HepG2 (cell line): ENCODE results near the gene SYDE2. TPM values are rescaled to one million over a fixed set of nuclear protein-coding genes. Genes with fewer than 3 reads are reported as not detected.

Experiments
- CEBPB ChIP-seq: IDR thresholded peaks from 2 replicates; pipeline ENCODE4 v1.6.1; 2011; ENCODE audit warnings: low read depth, low read length, improper control_type of control experiment, borderline replicate concordance
- DR1 ChIP-seq: sonication (generic); formaldehyde crosslinking; IDR thresholded peaks from 2 replicates; pipeline ENCODE4 v1.8.0; 2021; ENCODE audit warnings: mild to moderate bottlenecking, missing genetic modification reagents, inconsistent platforms
- HOXA9 ChIP-seq: sonication (generic); formaldehyde crosslinking; IDR thresholded peaks from 2 replicates; pipeline ENCODE4 v1.8.1; 2022; ENCODE audit warnings: missing genetic modification reagents, mild to moderate bottlenecking, moderate library complexity, borderline replicate concordance
- MAFK ChIP-seq, 2 experiments: IDR thresholded peaks in 1 of 2; conservative IDR thresholded peaks in 1 of 2; 2 replicates each; pipeline ENCODE4 v1.6.1; 2011; ENCODE audit warnings: improper control_type of control experiment in 2 of 2, low read length in 2 of 2
- MLLT10 ChIP-seq: sonication (generic); formaldehyde crosslinking; IDR thresholded peaks from 2 replicates; pipeline ENCODE4 v1.4.0; 2020; ENCODE audit warnings: missing genetic modification reagents
- POLR2A ChIP-seq, 2 experiments: IDR thresholded peaks; 2 replicates each; pipeline ENCODE4 v1.6.1; 2011; ENCODE audit warnings: low read depth in 2 of 2, low read length in 2 of 2, mild to moderate bottlenecking in 1 of 2, moderate library complexity in 1 of 2; ENCODE audit not compliant: insufficient read depth in 1 of 2
- PRDM4 ChIP-seq: sonication (generic); formaldehyde crosslinking; IDR thresholded peaks from 2 replicates; pipeline ENCODE4 v1.9.0; 2021; ENCODE audit warnings: missing genetic modification reagents, borderline replicate concordance
- RERE ChIP-seq: IDR thresholded peaks from 2 replicates; pipeline ENCODE4 v1.6.1; 2016; ENCODE audit warnings: low read depth, missing genetic modification reagents, missing compliant biosample characterization
- SRSF4 ChIP-seq: fragments of 200-400 bp; formaldehyde crosslinking; IDR thresholded peaks from one replicate; pipeline ENCODE4 v1.6.1; 2018; ENCODE audit warnings: mild to moderate bottlenecking, low read depth, low read length, moderate library complexity; ENCODE audit not compliant: poor library complexity, severe bottlenecking
- TBL1XR1 ChIP-seq: fragments of 150-350 bp; IDR thresholded peaks from 2 replicates; pipeline ENCODE4 v1.6.1; 2014; ENCODE audit warnings: borderline replicate concordance, low read length; ENCODE audit not compliant: partially characterized antibody
- TEAD3 ChIP-seq: optimal IDR thresholded peaks from 2 replicates; pipeline ENCODE3; 2016; ENCODE audit warnings: borderline replicate concordance
- TRIM22 ChIP-seq: fragments of 450-650 bp; IDR thresholded peaks from 2 replicates; pipeline ENCODE4 v1.6.1; 2017
- XBP1 ChIP-seq: sonication (generic); formaldehyde crosslinking; IDR thresholded peaks from 2 replicates; pipeline ENCODE4 v1.5.0; 2020; ENCODE audit warnings: missing genetic modification reagents
- ZNF263 ChIP-seq: sonication (generic); formaldehyde crosslinking; IDR thresholded peaks from 2 replicates; pipeline ENCODE4 v1.4.0; 2020; ENCODE audit warnings: missing genetic modification reagents
- ZNF446 ChIP-seq: sonication (generic); formaldehyde crosslinking; IDR thresholded peaks from 2 replicates; pipeline ENCODE4 v1.5.0; 2020; ENCODE audit warnings: mild to moderate bottlenecking, missing genetic modification reagents
- ZNF552 ChIP-seq: sonication (generic); formaldehyde crosslinking; IDR thresholded peaks from 2 replicates; pipeline ENCODE4 v1.9.0; 2022; ENCODE audit warnings: missing genetic modification reagents, mild to moderate bottlenecking, borderline replicate concordance
- ZNF572 ChIP-seq: sonication (generic); formaldehyde crosslinking; IDR thresholded peaks from 2 replicates; pipeline ENCODE4 v1.5.1; 2020; ENCODE audit warnings: mild to moderate bottlenecking, missing genetic modification reagents
- ZNF891 ChIP-seq: sonication (generic); formaldehyde crosslinking; IDR thresholded peaks from 2 replicates; pipeline ENCODE4 v1.5.0; 2020; ENCODE audit warnings: mild to moderate bottlenecking, missing genetic modification reagents
- polyA plus RNA-seq, 8 experiments: library from polyadenylated mRNA; depleted of rRNA in 3 of 8; stranded (reverse) in 7 of 8; unstranded in 1 of 8; fragments of >200 nt; fragmentation: Illumina TruSeq in 4 of 8; extraction: Trizol in 4 of 8; gene quantifications; 2 replicates each; pipeline versions ENCODE4 v1.2.1 to v1.2.3, GENCODE V29; 2011 to 2016; ENCODE audit warnings: low read depth in 4 of 8, missing spikeins in 1 of 8, mixed read lengths in 1 of 8; ENCODE audit not compliant: insufficient read depth in 1 of 8
- total RNA-seq, 5 experiments: library from RNA; depleted of rRNA; stranded (reverse); fragments of >200 nt; fragmentation: Illumina TruSeq; extraction: Trizol; gene quantifications; 2 replicates each; pipeline ENCODE4 v1.2.3, GENCODE V29; 2016; ENCODE audit warnings: low read depth in 1 of 5
- TF ChIP-seq, protein P1 (sequence below): sonication (generic); formaldehyde crosslinking; IDR thresholded peaks from 2 replicates; pipeline ENCODE4 v1.9.0; 2021; ENCODE audit warnings: missing genetic modification reagents, mild to moderate bottlenecking, borderline replicate concordance

Gene SYDE2
- total and polyA plus RNA-seq, 2 of the 13 experiments (the other 11 are each of a cell fraction or from before 2014, with no cell fraction given), result 1.8 to 5.3 TPM

GRCh38 chr1:85200463-85201339 is at the start of gene SYDE2 (continued):
- TF ChIP-seq ZNF891 (CRISPR knock-in tag), result no peak
- no peak for TF ChIP-seq ZNF572
- peak; percentile 13 for TF ChIP-seq TEAD3 (CRISPR knock-in tag)
- TF ChIP-seq DR1 (CRISPR knock-in tag), result no peak
- TF ChIP-seq, protein P1, sequence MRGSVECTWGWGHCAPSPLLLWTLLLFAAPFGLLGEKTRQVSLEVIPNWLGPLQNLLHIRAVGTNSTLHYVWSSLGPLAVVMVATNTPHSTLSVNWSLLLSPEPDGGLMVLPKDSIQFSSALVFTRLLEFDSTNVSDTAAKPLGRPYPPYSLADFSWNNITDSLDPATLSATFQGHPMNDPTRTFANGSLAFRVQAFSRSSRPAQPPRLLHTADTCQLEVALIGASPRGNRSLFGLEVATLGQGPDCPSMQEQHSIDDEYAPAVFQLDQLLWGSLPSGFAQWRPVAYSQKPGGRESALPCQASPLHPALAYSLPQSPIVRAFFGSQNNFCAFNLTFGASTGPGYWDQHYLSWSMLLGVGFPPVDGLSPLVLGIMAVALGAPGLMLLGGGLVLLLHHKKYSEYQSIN (CRISPR knock-in tag), result no peak
- TF ChIP-seq ZNF446 (CRISPR knock-in tag), result peak; percentile 87
- TF ChIP-seq CEBPB, result no peak
- peak; percentile 58; the same call in 1 of the 2 replicates for TF ChIP-seq HOXA9 (CRISPR knock-in tag)
- no peak for TF ChIP-seq XBP1
- 0 out of 2 replicates have a peak, but pooled peaks have one; percentile 44 for TF ChIP-seq ZNF552
- TF ChIP-seq MAFK (conservative IDR thresholded peaks at IDR 0.05 in 1 of 2, IDR thresholded peaks at IDR 0.05 in 1 of 2; ENCODE audit: low read length in 2 of 2), result no peak
- TF ChIP-seq RERE (CRISPR knock-in tag), result no peak
- no peak for TF ChIP-seq MLLT10 (CRISPR knock-in tag)
- TF ChIP-seq SRSF4, result no peak
- peak; percentile 68 for TF ChIP-seq ZNF263
- no peak for TF ChIP-seq TRIM22
- TF ChIP-seq POLR2A (IDR thresholded peaks at IDR 0.05; ENCODE audit: insufficient read depth in 1 of 2, low read depth in 2 of 2, low read length in 2 of 2), result peak; percentile 59 to 67; a peak in 3 of 4 replicates
- TF ChIP-seq TBL1XR1, result no peak
- no peak for TF ChIP-seq PRDM4 (CRISPR knock-in tag)
